Liver (tissue), 9 donors: ENCODE results near the gene ZSCAN1. TPM values are rescaled to one million over a fixed set of nuclear protein-coding genes. Genes with fewer than 3 reads are reported as not detected.

ENCODE experiments used
- DNase-seq: peaks from one replicate; pipeline ENCODE4 v3.0.0-alpha.2; 2017; ENCODE audit warnings: low spot score
- H3K27ac ChIP-seq, 2 donors: one replicate each; pipeline ENCODE4 v1.7.0; 2013; ENCODE audit warnings: inconsistent platforms in 2 of 2, low read length in 2 of 2, control low read depth in 1 of 2, low read depth in 1 of 2, mild to moderate bottlenecking in 1 of 2
- H3K27me3 ChIP-seq, 4 donors: one replicate each; pipeline versions ENCODE4 v1.6.1 to v1.7.0; 2013; ENCODE audit warnings: low read length in 3 of 4, inconsistent platforms in 1 of 4, mild to moderate bottlenecking in 1 of 4, moderate library complexity in 1 of 4; ENCODE audit not compliant: control insufficient read depth in 4 of 4, insufficient read depth in 4 of 4
- H3K36me3 ChIP-seq, 4 donors: one replicate each; pipeline versions ENCODE4 v1.6.1 to v1.7.0; 2013; ENCODE audit warnings: low read length in 3 of 4, mild to moderate bottlenecking in 3 of 4, low read depth in 1 of 4, moderate library complexity in 1 of 4; ENCODE audit not compliant: control insufficient read depth in 4 of 4, insufficient read depth in 3 of 4
- H3K4me1 ChIP-seq, 4 donors: one replicate each; pipeline versions ENCODE4 v1.6.1 to v1.7.0; 2013; ENCODE audit warnings: low read length in 3 of 4, mild to moderate bottlenecking in 3 of 4, moderate library complexity in 1 of 4; ENCODE audit not compliant: control insufficient read depth in 4 of 4, insufficient read depth in 4 of 4
- H3K4me3 ChIP-seq, 3 donors: one replicate each; pipeline versions ENCODE4 v1.6.1 to v1.7.0; 2013; ENCODE audit warnings: low read length in 3 of 3, control low read depth in 1 of 3, low read depth in 1 of 3, mild to moderate bottlenecking in 1 of 3
- H3K9ac ChIP-seq, 2 donors: one replicate each; pipeline ENCODE4 v1.7.0; 2013; ENCODE audit warnings: low read length in 2 of 2, mild to moderate bottlenecking in 2 of 2, moderate library complexity in 2 of 2, control low read depth in 1 of 2, low read depth in 1 of 2
- H3K9me3 ChIP-seq, 4 donors: one replicate each; pipeline versions ENCODE4 v1.6.1 to v1.7.0; 2013; ENCODE audit warnings: low read length in 3 of 4; ENCODE audit not compliant: control insufficient read depth in 4 of 4
- ATF3 ChIP-seq: IDR thresholded peaks from 2 replicates; pipeline ENCODE4 v1.6.1; 2016; ENCODE audit warnings: antibody characterized with exemption
- EGR1 ChIP-seq, 2 donors: IDR thresholded peaks; 2 replicates each; pipeline ENCODE4 v1.6.1; 2016 to 2018; ENCODE audit warnings: antibody characterized with exemption in 2 of 2, low read depth in 2 of 2
- FOXA1 ChIP-seq: IDR thresholded peaks from 2 replicates; pipeline ENCODE4 v1.6.1; 2016; ENCODE audit warnings: antibody characterized with exemption
- FOXA2 ChIP-seq: IDR thresholded peaks from 2 replicates; pipeline ENCODE4 v1.6.1; 2016; ENCODE audit warnings: antibody characterized with exemption
- GABPA ChIP-seq, 2 donors: IDR thresholded peaks in 1 of 2; conservative IDR thresholded peaks in 1 of 2; 2 replicates each; pipeline ENCODE4 v1.6.1; 2016; ENCODE audit warnings: antibody characterized with exemption in 2 of 2, mild to moderate bottlenecking in 1 of 2, moderate library complexity in 1 of 2
- HNF4A ChIP-seq, 2 donors: conservative IDR thresholded peaks; 2 replicates each; pipeline ENCODE4 v1.6.1; 2016; ENCODE audit warnings: antibody characterized with exemption in 2 of 2, mild to moderate bottlenecking in 2 of 2
- HNF4G ChIP-seq: IDR thresholded peaks from 2 replicates; pipeline ENCODE4 v1.6.1; 2016; ENCODE audit warnings: antibody characterized with exemption
- JUND ChIP-seq, 2 donors: IDR thresholded peaks; 2 replicates each; pipeline ENCODE4 v1.6.1; 2016; ENCODE audit warnings: antibody characterized with exemption in 2 of 2
- NR2F2 ChIP-seq: IDR thresholded peaks from 2 replicates; pipeline ENCODE4 v1.6.1; 2016; ENCODE audit warnings: antibody characterized with exemption
- RAD21 ChIP-seq, 2 donors: IDR thresholded peaks; 2 replicates each; pipeline ENCODE4 v1.6.1; 2016; ENCODE audit warnings: antibody characterized with exemption in 2 of 2, mild to moderate bottlenecking in 2 of 2
- RXRA ChIP-seq, 2 donors: IDR thresholded peaks; 2 replicates each; pipeline ENCODE4 v1.6.1; 2017 to 2018; ENCODE audit warnings: antibody characterized with exemption in 2 of 2, mild to moderate bottlenecking in 1 of 2
- SP1 ChIP-seq: IDR thresholded peaks from 2 replicates; pipeline ENCODE4 v1.6.1; 2018; ENCODE audit warnings: antibody characterized with exemption, mild to moderate bottlenecking
- TAF1 ChIP-seq: conservative IDR thresholded peaks from 2 replicates; pipeline ENCODE4 v1.6.1; 2016; ENCODE audit warnings: antibody characterized with exemption, mild to moderate bottlenecking
- YY1 ChIP-seq: IDR thresholded peaks from 2 replicates; pipeline ENCODE4 v1.6.1; 2016; ENCODE audit warnings: antibody characterized with exemption, mild to moderate bottlenecking
- ZBTB33 ChIP-seq: IDR thresholded peaks from 2 replicates; pipeline ENCODE4 v1.6.1; 2016; ENCODE audit warnings: antibody characterized with exemption
- WGBS: extraction: QIAGEN DNeasy Blood & Tissue Kit; methylation state at CpG from one replicate; pipeline ENCODE4 v1.1.7; 2013; 5-methylcytosine and 5-hydroxymethylcytosine counted together
- polyA plus RNA-seq, 2 donors: library from polyadenylated mRNA; stranded (reverse) in 1 of 2; unstranded in 1 of 2; fragments of 200-250 nt in 1 of 2; fragments of >200 nt in 1 of 2; fragmentation: Nextera tagmentation in 1 of 2; extraction: Ambion mirVana in 1 of 2; gene quantifications; one replicate each; pipeline versions ENCODE4 v1.2.1 to v1.2.3, GENCODE V29; 2013 to 2015
- total RNA-seq, 2 donors: library from RNA; depleted of rRNA; stranded (reverse); fragments of >200 nt; gene quantifications; one replicate each; pipeline ENCODE4 v1.2.3, GENCODE V29; 2014
- TF ChIP-seq, protein P1 (sequence below): IDR thresholded peaks from 2 replicates; pipeline ENCODE4 v1.6.1; 2016; ENCODE audit warnings: antibody characterized with exemption
- TF ChIP-seq, protein P2 (sequence below): IDR thresholded peaks from 2 replicates; pipeline ENCODE4 v1.6.1; 2016; ENCODE audit warnings: antibody characterized with exemption, mild to moderate bottlenecking
- TF ChIP-seq, protein P3 (sequence below): fragments of 150-350 bp; IDR thresholded peaks from 2 replicates; pipeline ENCODE4 v1.5.1; 2017; ENCODE audit warnings: improper control_type of control experiment, low read depth, low read length; ENCODE audit not compliant: missing input control
- donor health status: healthy.
- donor health status: healthy.
- donor health status: healthy.
- donor health status: healthy.
- donor health status: healthy.

Gene ZSCAN1
- total and polyA plus RNA-seq, 4 donors = 0.13 TPM; not detected in 3

GRCh38 chr19:58086825-58087710 lies 53.2 kb downstream of the ZSCAN1 start:
- Histone ChIP-seq H3K27ac (no peak overlapping the region), H3K36me3 (peaks cover 0 to 13% (median 0%) of the 10 kb centered on the region in 4 donors), H3K4me3 (peak overlapping the region in 2 of 3 donors; percentile 11 to 55), H3K4me1 (no peaks in the 10 kb centered on the region), H3K27me3 (no peaks in the 10 kb centered on the region), H3K9me3 (peaks cover 21 to 60% (median 54%) of the 10 kb centered on the region in 4 donors), H3K9ac (no peak overlapping the region)
- 96% methylated on average over 23 of the region's 23 CpGs for WGBS
- DNase-seq = no peak
- TF ChIP-seq YY1 = no peak
- no peak for TF ChIP-seq ATF3
- TF ChIP-seq, protein P1, sequence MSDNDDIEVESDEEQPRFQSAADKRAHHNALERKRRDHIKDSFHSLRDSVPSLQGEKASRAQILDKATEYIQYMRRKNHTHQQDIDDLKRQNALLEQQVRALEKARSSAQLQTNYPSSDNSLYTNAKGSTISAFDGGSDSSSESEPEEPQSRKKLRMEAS = no peak
- no peak for TF ChIP-seq FOXA2
- TF ChIP-seq NR2F2 = no peak
- TF ChIP-seq HNF4G = no peak
- TF ChIP-seq RAD21 (IDR thresholded peaks at IDR 0.05) = no peak
- TF ChIP-seq HNF4A (conservative IDR thresholded peaks at IDR 0.05) = no peak
- TF ChIP-seq TAF1 = no peak
- no peak for TF ChIP-seq ZBTB33
- TF ChIP-seq RXRA (IDR thresholded peaks at IDR 0.05) = no peak
- TF ChIP-seq, protein P2, sequence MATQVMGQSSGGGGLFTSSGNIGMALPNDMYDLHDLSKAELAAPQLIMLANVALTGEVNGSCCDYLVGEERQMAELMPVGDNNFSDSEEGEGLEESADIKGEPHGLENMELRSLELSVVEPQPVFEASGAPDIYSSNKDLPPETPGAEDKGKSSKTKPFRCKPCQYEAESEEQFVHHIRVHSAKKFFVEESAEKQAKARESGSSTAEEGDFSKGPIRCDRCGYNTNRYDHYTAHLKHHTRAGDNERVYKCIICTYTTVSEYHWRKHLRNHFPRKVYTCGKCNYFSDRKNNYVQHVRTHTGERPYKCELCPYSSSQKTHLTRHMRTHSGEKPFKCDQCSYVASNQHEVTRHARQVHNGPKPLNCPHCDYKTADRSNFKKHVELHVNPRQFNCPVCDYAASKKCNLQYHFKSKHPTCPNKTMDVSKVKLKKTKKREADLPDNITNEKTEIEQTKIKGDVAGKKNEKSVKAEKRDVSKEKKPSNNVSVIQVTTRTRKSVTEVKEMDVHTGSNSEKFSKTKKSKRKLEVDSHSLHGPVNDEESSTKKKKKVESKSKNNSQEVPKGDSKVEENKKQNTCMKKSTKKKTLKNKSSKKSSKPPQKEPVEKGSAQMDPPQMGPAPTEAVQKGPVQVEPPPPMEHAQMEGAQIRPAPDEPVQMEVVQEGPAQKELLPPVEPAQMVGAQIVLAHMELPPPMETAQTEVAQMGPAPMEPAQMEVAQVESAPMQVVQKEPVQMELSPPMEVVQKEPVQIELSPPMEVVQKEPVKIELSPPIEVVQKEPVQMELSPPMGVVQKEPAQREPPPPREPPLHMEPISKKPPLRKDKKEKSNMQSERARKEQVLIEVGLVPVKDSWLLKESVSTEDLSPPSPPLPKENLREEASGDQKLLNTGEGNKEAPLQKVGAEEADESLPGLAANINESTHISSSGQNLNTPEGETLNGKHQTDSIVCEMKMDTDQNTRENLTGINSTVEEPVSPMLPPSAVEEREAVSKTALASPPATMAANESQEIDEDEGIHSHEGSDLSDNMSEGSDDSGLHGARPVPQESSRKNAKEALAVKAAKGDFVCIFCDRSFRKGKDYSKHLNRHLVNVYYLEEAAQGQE = no peak
- TF ChIP-seq GABPA (IDR thresholded peaks at IDR 0.05 in 1 of 2, conservative IDR thresholded peaks at IDR 0.05 in 1 of 2) = no peak
- no peak for TF ChIP-seq FOXA1
- no peak for TF ChIP-seq JUND (IDR thresholded peaks at IDR 0.05)

DNA sequence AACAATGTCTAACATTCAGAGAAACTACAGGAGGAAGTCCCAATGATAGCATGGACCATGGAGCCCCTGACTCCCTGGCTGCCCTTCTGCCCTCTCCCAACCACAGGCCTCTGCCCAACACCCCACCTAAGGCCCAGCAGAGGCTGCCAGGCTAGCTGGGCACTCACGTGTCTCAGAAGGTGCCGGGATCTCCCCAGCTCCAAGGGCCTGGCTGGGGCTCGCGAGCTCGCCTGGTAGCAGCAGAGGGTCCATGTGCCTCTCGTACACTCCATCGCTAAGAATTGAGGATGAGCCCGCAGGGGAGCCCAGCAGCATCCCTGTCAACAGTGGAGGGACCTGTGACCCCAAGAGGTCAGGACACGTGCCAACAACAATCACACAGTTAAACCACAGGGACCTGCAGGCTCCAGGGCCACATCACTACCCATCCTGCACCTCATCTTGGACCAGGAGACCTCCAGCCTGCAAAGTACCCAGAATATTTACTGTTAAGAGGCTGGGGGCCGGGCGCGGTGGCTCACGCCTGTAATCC lies 54.8 kb downstream of the ZSCAN1 start:
- Histone ChIP-seq H3K27me3 (no peaks in the 10 kb centered on the region), H3K9ac (no peak overlapping the region), H3K9me3 (peaks cover 21 to 56% (median 47%) of the 10 kb centered on the region in 4 donors), H3K4me1 (no peaks in the 10 kb centered on the region), H3K36me3 (peaks cover 0 to 13% (median 0%) of the 10 kb centered on the region in 4 donors), H3K4me3 (peak overlapping the region in 2 of 3 donors; percentile 20 to 31), H3K27ac (no peak overlapping the region)
- 97% methylated on average over 13 of the region's 13 CpGs for WGBS
- no peak for DNase-seq
- TF ChIP-seq GABPA (IDR thresholded peaks at IDR 0.05 in 1 of 2, conservative IDR thresholded peaks at IDR 0.05 in 1 of 2) (no peak), NR2F2 (no peak), SP1 (no peak), RXRA (IDR thresholded peaks at IDR 0.05) (no peak), ATF3 (no peak), FOXA1 (no peak), HNF4A (conservative IDR thresholded peaks at IDR 0.05) (no peak), HNF4G (no peak), EGR1 (IDR thresholded peaks at IDR 0.05; ENCODE audit: low read depth in 2 of 2) (no peak)
- TF ChIP-seq, protein P2 = no peak
- TF ChIP-seq, protein P3, sequence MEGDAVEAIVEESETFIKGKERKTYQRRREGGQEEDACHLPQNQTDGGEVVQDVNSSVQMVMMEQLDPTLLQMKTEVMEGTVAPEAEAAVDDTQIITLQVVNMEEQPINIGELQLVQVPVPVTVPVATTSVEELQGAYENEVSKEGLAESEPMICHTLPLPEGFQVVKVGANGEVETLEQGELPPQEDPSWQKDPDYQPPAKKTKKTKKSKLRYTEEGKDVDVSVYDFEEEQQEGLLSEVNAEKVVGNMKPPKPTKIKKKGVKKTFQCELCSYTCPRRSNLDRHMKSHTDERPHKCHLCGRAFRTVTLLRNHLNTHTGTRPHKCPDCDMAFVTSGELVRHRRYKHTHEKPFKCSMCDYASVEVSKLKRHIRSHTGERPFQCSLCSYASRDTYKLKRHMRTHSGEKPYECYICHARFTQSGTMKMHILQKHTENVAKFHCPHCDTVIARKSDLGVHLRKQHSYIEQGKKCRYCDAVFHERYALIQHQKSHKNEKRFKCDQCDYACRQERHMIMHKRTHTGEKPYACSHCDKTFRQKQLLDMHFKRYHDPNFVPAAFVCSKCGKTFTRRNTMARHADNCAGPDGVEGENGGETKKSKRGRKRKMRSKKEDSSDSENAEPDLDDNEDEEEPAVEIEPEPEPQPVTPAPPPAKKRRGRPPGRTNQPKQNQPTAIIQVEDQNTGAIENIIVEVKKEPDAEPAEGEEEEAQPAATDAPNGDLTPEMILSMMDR = no peak
- TF ChIP-seq, protein P1 = no peak
